H9 (cell line): ENCODE measurements around the gene SUFU. TPM values are rescaled to one million over a fixed set of nuclear protein-coding genes. Genes with fewer than 3 reads are reported as not detected.

ENCODE experiments used
- DNase-seq: peaks from one replicate; pipeline ENCODE4 v3.0.0-alpha.2; 2017
- H2AFZ ChIP-seq: one replicate; pipeline ENCODE4 v1.6.1; 2013; ENCODE audit warnings: mild to moderate bottlenecking, low read length, control low read depth, moderate library complexity
- H2AK5ac ChIP-seq: 2 replicates; pipeline ENCODE4 v1.6.1; 2013; ENCODE audit warnings: low read length, control low read depth, mixed read lengths; ENCODE audit not compliant: insufficient read length
- H2BK120ac ChIP-seq: one replicate; pipeline ENCODE4 v1.6.1; 2013; ENCODE audit warnings: low read depth, mild to moderate bottlenecking, low read length, control low read depth, inconsistent platforms; ENCODE audit not compliant: poor library complexity, severe bottlenecking
- H2BK12ac ChIP-seq: 2 replicates; pipeline ENCODE4 v1.6.1; 2013; ENCODE audit warnings: low read length, control low read depth, mixed read lengths, low read depth; ENCODE audit not compliant: insufficient read length
- H2BK15ac ChIP-seq: 2 replicates; pipeline ENCODE4 v1.6.1; 2013; ENCODE audit warnings: low read depth, low read length, control low read depth
- H2BK20ac ChIP-seq: one replicate; pipeline ENCODE4 v1.6.1; 2013; ENCODE audit warnings: low read depth, mild to moderate bottlenecking, low read length, control low read depth, inconsistent platforms; ENCODE audit not compliant: poor library complexity, severe bottlenecking
- H2BK5ac ChIP-seq: 2 replicates; pipeline ENCODE4 v1.6.1; 2013; ENCODE audit warnings: low read length, control low read depth, mixed read lengths; ENCODE audit not compliant: insufficient read length
- H3K14ac ChIP-seq: 2 replicates; pipeline ENCODE4 v1.6.1; 2013; ENCODE audit warnings: low read length, control low read depth; ENCODE audit not compliant: insufficient read depth
- H3K18ac ChIP-seq: 2 replicates; pipeline ENCODE4 v1.6.1; 2013; ENCODE audit warnings: low read depth, mild to moderate bottlenecking, mixed read lengths, low read length, control low read depth; ENCODE audit not compliant: insufficient read length
- H3K23ac ChIP-seq: 2 replicates; pipeline ENCODE4 v1.6.1; 2013; ENCODE audit warnings: low read length, control low read depth, mixed read lengths, low read depth; ENCODE audit not compliant: insufficient read length
- H3K23me2 ChIP-seq: 2 replicates; pipeline ENCODE4 v1.6.1; 2013; ENCODE audit warnings: low read depth, mild to moderate bottlenecking, mixed read lengths, low read length, control low read depth; ENCODE audit not compliant: insufficient read length, poor library complexity, severe bottlenecking
- H3K27ac ChIP-seq: 2 replicates; pipeline ENCODE4 v1.5.1; 2013; ENCODE audit warnings: low read length, control low read depth, mixed read lengths, low read depth; ENCODE audit not compliant: insufficient read length
- H3K27me3 ChIP-seq: 2 replicates; pipeline ENCODE4 v1.6.1; 2013; ENCODE audit warnings: low read length, control low read depth, inconsistent platforms; ENCODE audit not compliant: insufficient read depth
- H3K4ac ChIP-seq: 2 replicates; pipeline ENCODE4 v1.6.1; 2013; ENCODE audit warnings: low read depth, mild to moderate bottlenecking, control low read depth, inconsistent platforms, low read length, moderate library complexity
- H3K4me1 ChIP-seq: 2 replicates; pipeline ENCODE4 v1.6.1; 2013; ENCODE audit warnings: low read length, control low read depth, inconsistent platforms; ENCODE audit not compliant: insufficient read depth
- H3K4me2 ChIP-seq: 2 replicates; pipeline ENCODE4 v1.6.1; 2013; ENCODE audit warnings: low read length, control low read depth, mixed read lengths; ENCODE audit not compliant: insufficient read length, insufficient read depth
- H3K56ac ChIP-seq: 2 replicates; pipeline ENCODE4 v1.6.1; 2013; ENCODE audit warnings: low read depth, mild to moderate bottlenecking, mixed read lengths, low read length, control low read depth; ENCODE audit not compliant: insufficient read length
- H3K79me1 ChIP-seq: 2 replicates; pipeline ENCODE4 v1.6.1; 2013; ENCODE audit warnings: low read depth, mild to moderate bottlenecking, moderate library complexity, low read length, control low read depth, inconsistent platforms; ENCODE audit not compliant: insufficient read depth, poor library complexity, severe bottlenecking
- H3K79me2 ChIP-seq: 2 replicates; pipeline ENCODE4 v1.6.1; 2013; ENCODE audit warnings: low read length, control low read depth, inconsistent platforms; ENCODE audit not compliant: insufficient read depth
- H3K9ac ChIP-seq: 2 replicates; pipeline ENCODE4 v1.6.1; 2013; ENCODE audit warnings: low read length, control low read depth, mixed read lengths; ENCODE audit not compliant: insufficient read length; ENCODE audit errors: extremely low read depth
- H3K9me3 ChIP-seq: one replicate; pipeline ENCODE4 v1.6.1; 2013; ENCODE audit warnings: low read depth, low read length, inconsistent platforms; ENCODE audit not compliant: control insufficient read depth
- H3T11ph ChIP-seq: one replicate; pipeline ENCODE4 v1.6.1; 2013; ENCODE audit warnings: mild to moderate bottlenecking, low read length, control low read depth, inconsistent platforms
- H4K20me1 ChIP-seq: one replicate; pipeline ENCODE4 v1.6.1; 2013; ENCODE audit not compliant: control insufficient read depth, insufficient read length, insufficient read depth
- H4K5ac ChIP-seq: 2 replicates; pipeline ENCODE4 v1.6.1; 2013; ENCODE audit warnings: low read depth, mild to moderate bottlenecking, mixed read lengths, low read length, control low read depth; ENCODE audit not compliant: insufficient read length
- H4K8ac ChIP-seq: replicated peaks from 2 replicates; pipeline ENCODE4 v1.6.1; 2013; ENCODE audit warnings: low read length, control low read depth, mixed read lengths, low read depth; ENCODE audit not compliant: insufficient read length
- H4K91ac ChIP-seq: 2 replicates; pipeline ENCODE4 v1.6.1; 2013; ENCODE audit warnings: low read depth, mild to moderate bottlenecking, moderate library complexity, mixed read lengths, low read length, control low read depth; ENCODE audit not compliant: insufficient read length
- H3K27ac Mint-ChIP-seq, 3 experiments: 2 replicates in 2 of 3; 3 replicates in 1 of 3; pipeline ENCODE4 v1.8.0; 2020 to 2021; ENCODE audit warnings: mixed read lengths in 3 of 3, mild to moderate bottlenecking in 1 of 3, moderate library complexity in 1 of 3
- H3K27me3 Mint-ChIP-seq: 2 replicates; pipeline ENCODE4 v1.8.0; 2021; ENCODE audit warnings: low read depth, mild to moderate bottlenecking, moderate library complexity, mixed read lengths
- H3K36me3 Mint-ChIP-seq, 3 experiments: 2 replicates in 2 of 3; 3 replicates in 1 of 3; pipeline ENCODE4 v1.8.0; 2020 to 2021; ENCODE audit warnings: low read depth in 3 of 3, mixed read lengths in 3 of 3; ENCODE audit not compliant: insufficient read depth in 1 of 3
- H3K4me1 Mint-ChIP-seq, 2 experiments: 2 replicates each; pipeline ENCODE4 v1.8.0; 2020; ENCODE audit warnings: mixed read lengths in 2 of 2
- H3K4me3 Mint-ChIP-seq, 2 experiments: 2 replicates in 1 of 2; 3 replicates in 1 of 2; pipeline ENCODE4 v1.8.0; 2020 to 2021; ENCODE audit warnings: mild to moderate bottlenecking in 2 of 2, mixed read lengths in 2 of 2, moderate library complexity in 1 of 2
- H3K9me3 Mint-ChIP-seq, 2 experiments: 2 replicates in 1 of 2; 3 replicates in 1 of 2; pipeline ENCODE4 v1.8.0; 2020; ENCODE audit warnings: mild to moderate bottlenecking in 2 of 2, mixed read lengths in 2 of 2, moderate library complexity in 1 of 2
- CTCF ChIP-seq: fragments of 200-600 bp; sonication (generic); conservative IDR thresholded peaks from 3 replicates; pipeline ENCODE4 v1.8.0; 2021; ENCODE audit warnings: antibody characterized with exemption, mild to moderate bottlenecking
- whole genome bisulfite sequencing: extraction: QIAGEN DNeasy Blood & Tissue Kit; methylation state at CpG from one replicate; pipeline ENCODE4 v1.1.7; 2013; ENCODE audit warnings: missing lambda C conversion rate, low lambda C conversion rate, mixed read lengths; ENCODE audit not compliant: insufficient read length; ENCODE audit errors: extremely low coverage; 5-methylcytosine and 5-hydroxymethylcytosine counted together
- total RNA-seq: library from RNA; stranded (reverse); gene quantifications from 2 replicates; pipeline ENCODE4 v1.2.1, GENCODE V29; 2021

The SUFU gene
- total RNA-seq, 1 experiment from 2014 or later, result 9.5 TPM

- Histone ChIP-seq H3K27me3 (no peaks in the 10 kb centered on the region), H2BK120ac (no peak overlapping the region), H2AK5ac (no peak overlapping the region), H3K56ac (no peak overlapping the region), H3K79me1 (no peaks in the 10 kb centered on the region), H3K4me2 (no peak overlapping the region), H3K27ac (no peak overlapping the region), H4K91ac (no peak overlapping the region), H4K8ac (no peak overlapping the region), H3T11ph (no peak overlapping the region), H3K14ac (no peak overlapping the region), H3K4ac (no peak overlapping the region), H2BK15ac (no peak overlapping the region; the same call in 1 of the 2 replicates), H2BK20ac (no peak overlapping the region), H2BK5ac (no peak overlapping the region), H3K4me1 (no peaks in the 10 kb centered on the region), H3K9ac (no peak overlapping the region), H3K23ac (no peak overlapping the region), H2AFZ (no peak overlapping the region), H3K79me2 (no peaks in the 10 kb centered on the region), H3K9me3 (no peaks in the 10 kb centered on the region), H3K23me2 (no peaks in the 10 kb centered on the region), H3K18ac (no peak overlapping the region), H4K20me1 (no peaks in the 10 kb centered on the region), H4K5ac (no peak overlapping the region), H2BK12ac (no peak overlapping the region)
- Mint-ChIP-seq H3K27me3 (no peaks in the 10 kb centered on the region), H3K36me3 (peaks cover 3 to 8% (median 8%) of the 10 kb centered on the region in 3 experiments; a peak in 5 of 7 replicates), H3K4me1 (peaks cover 22 to 40% of the 10 kb centered on the region in 2 experiments), H3K4me3 (no peak overlapping the region), H3K27ac (no peak overlapping the region), H3K9me3 (no peaks in the 10 kb centered on the region)
- no peak for TF ChIP-seq CTCF
- no CpG with 5 or more reads among the region's 5 CpGs for WGBS
- no peak for DNase-seq
Observed at GRCh38 chr10:102620138-102620590, 116.4 kb downstream of the SUFU start.
